Fibroblast of skin of left biceps (primary cell): ENCODE results near the gene ACAD8.

Source experiments
- DNase-seq, 2 experiments: peaks; one replicate each; pipeline ENCODE4 v3.0.0-alpha.2; 2013; ENCODE audit warnings: low read depth in 2 of 2

Gene ACAD8

GRCh38 chr11:134253188-134253993 lies at the start of gene ACAD8, which contains the start of gene THYN1:
ACAD8 (plus strand) TSS chr11:134253568; CDS start chr11:134253601, 33 bp downstream.
THYN1 (minus strand) TSS chr11:134253352; CDS start chr11:134252882, 470 bp downstream.
- DNase-seq = peak; percentile 88 to 90

- no peak for DNase-seq
Observed at GRCh38 chr11:134205729-134206128, 47.6 kb upstream of the ACAD8 start.

GRCh38 chr11:134206185-134206584 lies 47.2 kb upstream of the ACAD8 start:
- DNase-seq = no peak

GRCh38 chr11:134207538-134208239 lies 45.7 kb upstream of the ACAD8 start:
- DNase-seq = no peak

- no peak for DNase-seq
Observed at GRCh38 chr11:134215836-134216235, 37.5 kb upstream of the ACAD8 start.

- DNase-seq = no peak
Observed at GRCh38 chr11:134216816-134217215, 36.6 kb upstream of the ACAD8 start.

- no peak for DNase-seq
Observed at GRCh38 chr11:134223121-134223520, 30.2 kb upstream of the ACAD8 start.

GRCh38 chr11:134223836-134224709 lies 29.3 kb upstream of the ACAD8 start, which contains the start of the genes NCAPD3 and VPS26B:
NCAPD3 (minus strand) TSS chr11:134223967; CDS start chr11:134223926, 41 bp downstream.
VPS26B (plus strand) TSS chr11:134224671; CDS start chr11:134225123, 452 bp downstream.
- peak; percentile 86 to 87 for DNase-seq

- DNase-seq = no peak
Observed at GRCh38 chr11:134224710-134225664, 28.4 kb upstream of the ACAD8 start.

- DNase-seq = no peak
Observed at GRCh38 chr11:134226806-134227325, 26.5 kb upstream of the ACAD8 start.

GRCh38 chr11:134228625-134229024 lies 24.7 kb upstream of the ACAD8 start:
- DNase-seq = peak; percentile 18 to 26

- DNase-seq = no peak
Observed at GRCh38 chr11:134229126-134229790, 24.1 kb upstream of the ACAD8 start.

- no peak for DNase-seq
Observed at GRCh38 chr11:134230339-134230738, 23.0 kb upstream of the ACAD8 start.

GRCh38 chr11:134231958-134232659 lies 21.3 kb upstream of the ACAD8 start:
- no peak for DNase-seq

GRCh38 chr11:134233729-134234179 lies 19.6 kb upstream of the ACAD8 start:
- DNase-seq = no peak

GRCh38 chr11:134235399-134235798 lies 18.0 kb upstream of the ACAD8 start:
- no peak for DNase-seq

GRCh38 chr11:134236834-134237556 lies 16.4 kb upstream of the ACAD8 start:
- DNase-seq = no peak

- no peak for DNase-seq
Observed at GRCh38 chr11:134237557-134237922, 15.8 kb upstream of the ACAD8 start.
